Memory B cell (primary cell): ENCODE results near the gene SKAP1.
"Not testable (repeated sequence)": the region's sequence is repeated elsewhere in the genome, so short reads cannot be mapped to it uniquely, and the experiment has no call there.

Source experiments
- ATAC-seq: fragments of 150-1000 bp; cut with Tn5 transposase; 2 replicates; pipeline ENCODE4 v1.10.0; 2021; ENCODE audit warnings: low read depth, mild to moderate bottlenecking, moderate library complexity
- DNase-seq, 2 donors: peaks; one replicate each; pipeline ENCODE4 v3.0.0; 2022; ENCODE audit warnings: low spot score in 2 of 2
- H3K27ac Mint-ChIP-seq: one replicate; pipeline ENCODE4 v1.8.0; 2022; ENCODE audit warnings: mild to moderate bottlenecking, moderate library complexity, mixed read lengths
- H3K27me3 Mint-ChIP-seq: one replicate; pipeline ENCODE4 v1.8.0; 2022; ENCODE audit warnings: mixed read lengths
- H3K36me3 Mint-ChIP-seq: one replicate; pipeline ENCODE4 v1.8.0; 2022; ENCODE audit warnings: mild to moderate bottlenecking, mixed read lengths
- H3K4me1 Mint-ChIP-seq: one replicate; pipeline ENCODE4 v1.8.0; 2022; ENCODE audit warnings: mixed read lengths
- H3K4me3 Mint-ChIP-seq: one replicate; pipeline ENCODE4 v1.8.0; 2022; ENCODE audit warnings: mild to moderate bottlenecking, moderate library complexity, mixed read lengths
- H3K9me3 Mint-ChIP-seq: one replicate; pipeline ENCODE4 v1.8.0; 2022; ENCODE audit warnings: mixed read lengths

SKAP1 gene

GRCh38 chr17:48229936-48230335 lies 200.1 kb downstream of the SKAP1 start:
- no peaks in the 10 kb centered on the region for H3K9me3 Mint-ChIP-seq
- H3K36me3 Mint-ChIP-seq, result peaks cover 2% of the 10 kb centered on the region
- no peak overlapping the region for H3K4me3 Mint-ChIP-seq
- no peak for ATAC-seq
- no peak for DNase-seq
- H3K4me1 Mint-ChIP-seq, result no peaks in the 10 kb centered on the region
- peaks cover 7% of the 10 kb centered on the region for H3K27me3 Mint-ChIP-seq
- H3K27ac Mint-ChIP-seq, result no peak overlapping the region

GRCh38 chr17:48228720-48229119 lies 201.3 kb downstream of the SKAP1 start:
- Mint-ChIP-seq H3K36me3 (peaks cover 2% of the 10 kb centered on the region), H3K27me3 (peaks cover 7% of the 10 kb centered on the region), H3K4me3 (no peak overlapping the region), H3K9me3 (no peaks in the 10 kb centered on the region), H3K4me1 (no peaks in the 10 kb centered on the region), H3K27ac (no peak overlapping the region)
- ATAC-seq, result no peak
- no peak for DNase-seq

GRCh38 chr17:48225725-48226567 lies 204.1 kb downstream of the SKAP1 start:
- Mint-ChIP-seq H3K27me3 (peaks cover 2% of the 10 kb centered on the region), H3K27ac (no peak overlapping the region), H3K9me3 (no peaks in the 10 kb centered on the region), H3K36me3 (no peaks in the 10 kb centered on the region), H3K4me3 (no peak overlapping the region), H3K4me1 (no peaks in the 10 kb centered on the region)
- DNase-seq (no peak), ATAC-seq (no peak)

GRCh38 chr17:48223945-48224344 lies 206.1 kb downstream of the SKAP1 start:
- no peaks in the 10 kb centered on the region for H3K9me3 Mint-ChIP-seq
- no peaks in the 10 kb centered on the region for H3K4me1 Mint-ChIP-seq
- peaks cover 2% of the 10 kb centered on the region for H3K27me3 Mint-ChIP-seq
- H3K27ac Mint-ChIP-seq, result no peak overlapping the region
- H3K36me3 Mint-ChIP-seq, result no peaks in the 10 kb centered on the region
- H3K4me3 Mint-ChIP-seq, result no peak overlapping the region
- DNase-seq (no peak), ATAC-seq (no peak)

- no peaks in the 10 kb centered on the region for H3K9me3 Mint-ChIP-seq
- H3K27me3 Mint-ChIP-seq, result no peaks in the 10 kb centered on the region
- H3K36me3 Mint-ChIP-seq, result no peaks in the 10 kb centered on the region
- no peak overlapping the region for H3K27ac Mint-ChIP-seq
- H3K4me3 Mint-ChIP-seq, result no peak overlapping the region
- DNase-seq (no peak), ATAC-seq (no peak)
- H3K4me1 Mint-ChIP-seq, result no peaks in the 10 kb centered on the region
These were observed 210.4 kb downstream of the SKAP1 start for GRCh38 chr17:48219617-48220016.

GRCh38 chr17:48215583-48216139 lies 214.4 kb downstream of the SKAP1 start:
- H3K4me3 Mint-ChIP-seq, result no peak overlapping the region
- ATAC-seq, result no peak
- no peaks in the 10 kb centered on the region for H3K36me3 Mint-ChIP-seq
- H3K27me3 Mint-ChIP-seq, result no peaks in the 10 kb centered on the region
- H3K9me3 Mint-ChIP-seq, result no peaks in the 10 kb centered on the region
- no peak overlapping the region for H3K27ac Mint-ChIP-seq
- no peak for DNase-seq
- H3K4me1 Mint-ChIP-seq, result no peaks in the 10 kb centered on the region

- Mint-ChIP-seq H3K4me1 (no peaks in the 10 kb centered on the region), H3K9me3 (no peaks in the 10 kb centered on the region), H3K36me3 (no peaks in the 10 kb centered on the region), H3K27ac (no peak overlapping the region), H3K4me3 (no peak overlapping the region), H3K27me3 (no peaks in the 10 kb centered on the region)
- ATAC-seq (no peak), DNase-seq (no peak)
These were observed 216.2 kb downstream of the SKAP1 start for GRCh38 chr17:48213797-48214196.

- ATAC-seq, result no peak
- no peak overlapping the region for H3K4me3 Mint-ChIP-seq
- no peaks in the 10 kb centered on the region for H3K36me3 Mint-ChIP-seq
- H3K4me1 Mint-ChIP-seq, result no peaks in the 10 kb centered on the region
- DNase-seq, result no peak
- H3K27ac Mint-ChIP-seq, result no peak overlapping the region
- H3K9me3 Mint-ChIP-seq, result no peaks in the 10 kb centered on the region
- no peaks in the 10 kb centered on the region for H3K27me3 Mint-ChIP-seq
These were observed 218.2 kb downstream of the SKAP1 start for GRCh38 chr17:48211787-48212186.

GRCh38 chr17:48211011-48211410 lies 219.0 kb downstream of the SKAP1 start:
- H3K9me3 Mint-ChIP-seq, result no peaks in the 10 kb centered on the region
- H3K27ac Mint-ChIP-seq, result no peak overlapping the region

GRCh38 chr17:48209973-48210372 lies 220.0 kb downstream of the SKAP1 start:
- Mint-ChIP-seq H3K36me3 (peaks cover under 1% of the 10 kb centered on the region), H3K4me1 (no peaks in the 10 kb centered on the region), H3K27ac (no peak overlapping the region), H3K9me3 (no peaks in the 10 kb centered on the region), H3K4me3 (no peak overlapping the region), H3K27me3 (peaks cover 2% of the 10 kb centered on the region)
- ATAC-seq, result no peak
- no peak for DNase-seq

More at GRCh38 chr17:48211011-48211410, 219.0 kb downstream of the SKAP1 start:
- no peak overlapping the region for H3K4me3 Mint-ChIP-seq
- no peaks in the 10 kb centered on the region for H3K27me3 Mint-ChIP-seq
- no peaks in the 10 kb centered on the region for H3K36me3 Mint-ChIP-seq
- ATAC-seq, result no peak
- DNase-seq, result no peak
- no peaks in the 10 kb centered on the region for H3K4me1 Mint-ChIP-seq

GRCh38 chr17:48207776-48208544 lies 222.1 kb downstream of the SKAP1 start:
- Mint-ChIP-seq H3K4me3 (no peak overlapping the region), H3K4me1 (no peaks in the 10 kb centered on the region), H3K36me3 (peaks cover 2% of the 10 kb centered on the region), H3K9me3 (no peaks in the 10 kb centered on the region), H3K27me3 (peaks cover 3% of the 10 kb centered on the region), H3K27ac (no peak overlapping the region)
- DNase-seq (no peak), ATAC-seq (no peak)

GRCh38 chr17:48207036-48207435 lies 223.0 kb downstream of the SKAP1 start:
- not testable (repeated sequence) for DNase-seq, H3K4me1 Mint-ChIP-seq, ATAC-seq, H3K27ac Mint-ChIP-seq, H3K9me3 Mint-ChIP-seq, H3K4me3 Mint-ChIP-seq, H3K36me3 Mint-ChIP-seq, H3K27me3 Mint-ChIP-seq

GRCh38 chr17:48202959-48203358 lies 227.1 kb downstream of the SKAP1 start:
- Mint-ChIP-seq H3K9me3 (no peaks in the 10 kb centered on the region), H3K4me1 (peaks cover 9% of the 10 kb centered on the region), H3K4me3 (no peak overlapping the region), H3K27ac (no peak overlapping the region), H3K27me3 (peaks cover 3% of the 10 kb centered on the region), H3K36me3 (peaks cover 2% of the 10 kb centered on the region)
- DNase-seq (no peak), ATAC-seq (no peak)

GRCh38 chr17:48198950-48199541 lies 231.0 kb downstream of the SKAP1 start:
- H3K9me3 Mint-ChIP-seq, result no peaks in the 10 kb centered on the region
- peaks cover 15% of the 10 kb centered on the region for H3K4me1 Mint-ChIP-seq
- DNase-seq (no peak), ATAC-seq (no peak)
- no peak overlapping the region for H3K4me3 Mint-ChIP-seq
- no peaks in the 10 kb centered on the region for H3K36me3 Mint-ChIP-seq
- H3K27me3 Mint-ChIP-seq, result peaks cover 9% of the 10 kb centered on the region
- H3K27ac Mint-ChIP-seq, result no peak overlapping the region
